Peyer's patch (tissue), 4 donors: ENCODE data around the gene GABRG3.

Experiments
- CTCF ChIP-seq, 6 experiments: fragments of 450-650 bp in 4 of 6; fragments of 200-600 bp in 2 of 6; sonication (generic) in 1 of 6; IDR thresholded peaks; one replicate each; pipeline ENCODE4 v1.5.1; 2017 to 2019; ENCODE audit warnings: antibody characterized with exemption in 6 of 6, mild to moderate bottlenecking in 3 of 6, moderate library complexity in 1 of 6
- POLR2A ChIP-seq, 2 donors: fragments of 450-650 bp; IDR thresholded peaks; one replicate each; pipeline ENCODE4 v1.5.1; 2017; ENCODE audit warnings: antibody characterized with exemption in 2 of 2, mild to moderate bottlenecking in 2 of 2, moderate library complexity in 2 of 2

- TF ChIP-seq CTCF (IDR thresholded peaks at IDR 0.05) = no peak
- TF ChIP-seq POLR2A (IDR thresholded peaks at IDR 0.05) = no peak
Measured at GRCh38 chr15:27089676-27090075, 118.7 kb downstream of the GABRG3 start.
